K562 (cell line): ENCODE data around the gene PLA2R1. TPM values are rescaled to one million over a fixed set of nuclear protein-coding genes. Genes with fewer than 3 reads are reported as not detected.

Source experiments
- ATAC-seq: fragments of 200-7000 bp; cut with Tn5 transposase; 3 replicates; pipeline ENCODE4 v1.9.1; 2020; ENCODE audit warnings: moderate library complexity
- BruUV-seq: library from RNA; stranded (reverse); fragments of 400-500 nt; replicated peaks from 2 replicates; lab custom pipeline; 2021; lab: Mats Ljungman, UMichigan
- CTCF ChIA-PET: fragments of 300-600 bp; formaldehyde crosslinking; extraction: SDS; loops from one replicate; lab custom pipeline; 2021; ENCODE audit warnings: low intra/inter-chr PET ratio; lab: Yijun Ruan, JAX
- POLR2A ChIA-PET: fragments of 300-600, 350-650 bp; sonication (Branson Sonifier 250); formaldehyde crosslinking; extraction: SDS; loops from one replicate; lab custom pipeline; 2021; ENCODE audit warnings: antibody characterized with exemption, inconsistent platforms; lab: Yijun Ruan, JAX
- DNase-seq, 4 experiments: peaks; one replicate each; pipeline versions ENCODE4 v3.0.0 to v3.0.0-alpha.2; 2011 to 2018; ENCODE audit warnings: low spot score in 3 of 4, mixed read lengths in 3 of 4; ENCODE audit errors: extremely low read depth in 1 of 4
- FAIRE-seq: peaks from 2 replicates; lab custom pipeline; 2011; peaks lifted over from hg19 to GRCh38; lab: Jason Lieb, UNC
- H2AFZ ChIP-seq: 2 replicates; pipeline ENCODE4 v1.6.0; 2011; ENCODE audit warnings: low read depth, low read length, control low read depth, inconsistent platforms
- H3K27ac ChIP-seq: fragments of 200-600 bp; 3 replicates; pipeline ENCODE4 v1.8.0; 2011; ENCODE audit warnings: low read depth, mild to moderate bottlenecking, control low read depth, inconsistent platforms, low read length, moderate library complexity, mixed read lengths; ENCODE audit errors: extremely low read depth
- H3K27me3 ChIP-seq, 2 experiments: fragments of 300-600 bp in 1 of 2; 2 replicates in 1 of 2; 3 replicates in 1 of 2; pipeline versions ENCODE4 v1.6.0 to v1.8.0; 2011; ENCODE audit warnings: inconsistent platforms in 2 of 2, low read length in 2 of 2, mild to moderate bottlenecking in 1 of 2, mixed read lengths in 1 of 2, moderate library complexity in 1 of 2; ENCODE audit not compliant: control insufficient read depth in 2 of 2, insufficient read depth in 2 of 2
- H3K36me3 ChIP-seq: fragments of 300-600 bp; 3 replicates; pipeline ENCODE4 v1.8.0; 2011; ENCODE audit warnings: mild to moderate bottlenecking, low read length, inconsistent platforms; ENCODE audit not compliant: control insufficient read depth, insufficient read depth
- H3K4me1 ChIP-seq, 2 experiments: fragments of 200-600 bp in 1 of 2; replicated peaks in 1 of 2; 2 replicates in 1 of 2; 3 replicates in 1 of 2; pipeline versions ENCODE4 v1.5.1 to v1.8.0; 2011; ENCODE audit warnings: inconsistent platforms in 2 of 2, low read length in 2 of 2, mild to moderate bottlenecking in 1 of 2, mixed read lengths in 1 of 2, moderate library complexity in 1 of 2; ENCODE audit not compliant: control insufficient read depth in 2 of 2, insufficient read depth in 2 of 2
- H3K4me2 ChIP-seq: 2 replicates; pipeline ENCODE4 v1.6.1; 2011; ENCODE audit warnings: low read length, control low read depth, inconsistent platforms, mixed read lengths; ENCODE audit not compliant: insufficient read depth
- H3K4me3 ChIP-seq: fragments of 200-600 bp; sonication (generic), shearing (Covaris generic); 2 replicates; pipeline ENCODE4 v1.5.1; 2016; ENCODE audit warnings: control low read depth, inconsistent platforms
- H3K79me2 ChIP-seq: fragments of 200-600 bp; 3 replicates; pipeline ENCODE4 v1.8.0; 2011; ENCODE audit warnings: low read length, inconsistent platforms; ENCODE audit not compliant: control insufficient read depth, insufficient read depth
- H3K9ac ChIP-seq, 2 experiments: 2 replicates each; pipeline versions ENCODE4 v1.6.0 to v1.6.1; 2011; ENCODE audit warnings: low read depth in 2 of 2, low read length in 2 of 2, control low read depth in 1 of 2, inconsistent platforms in 1 of 2, mild to moderate bottlenecking in 1 of 2, mixed read lengths in 1 of 2; ENCODE audit not compliant: insufficient read depth in 1 of 2
- H3K9me1 ChIP-seq: one replicate; pipeline ENCODE4 v1.6.0; 2011; ENCODE audit warnings: inconsistent platforms, mild to moderate bottlenecking, low read length, moderate library complexity; ENCODE audit not compliant: control insufficient read depth, insufficient read depth
- H3K9me3 ChIP-seq: replicated peaks from 2 replicates; pipeline ENCODE4 v1.5.1; 2011; ENCODE audit warnings: low read depth, low read length, inconsistent platforms; ENCODE audit not compliant: control insufficient read depth, insufficient read depth
- H4K20me1 ChIP-seq: replicated peaks from 2 replicates; pipeline ENCODE4 v1.6.1; 2011; ENCODE audit warnings: low read length, inconsistent platforms, mixed read lengths; ENCODE audit not compliant: control insufficient read depth, insufficient read depth
- ARID2 ChIP-seq: fragments of 450-650 bp; IDR thresholded peaks from 2 replicates; pipeline ENCODE4 v1.6.1; 2017; ENCODE audit warnings: antibody characterized with exemption, mild to moderate bottlenecking
- HNRNPLL ChIP-seq: fragments of 200-400 bp; formaldehyde crosslinking; IDR thresholded peaks from 2 replicates; pipeline ENCODE4 v1.6.1; 2017; ENCODE audit warnings: low read length, low read depth, mild to moderate bottlenecking; ENCODE audit not compliant: poor library complexity, severe bottlenecking
- ID3 ChIP-seq, 2 experiments: fragments of 250-450 bp in 1 of 2; fragments of 450-650 bp in 1 of 2; sonication (Bioruptor Pico) in 1 of 2; IDR thresholded peaks; 2 replicates each; pipeline versions ENCODE4 v1.6.1 to v1.8.0; 2016 to 2021; ENCODE audit warnings: mild to moderate bottlenecking in 2 of 2, moderate library complexity in 2 of 2, missing compliant biosample characterization in 1 of 2, missing genetic modification characterization in 1 of 2
- LCOR ChIP-seq: sonication (generic); formaldehyde crosslinking; IDR thresholded peaks from 2 replicates; pipeline ENCODE4 v1.8.0; 2022; ENCODE audit warnings: mild to moderate bottlenecking, missing genetic modification reagents
- NCOA1 ChIP-seq: fragments of 450-650 bp; IDR thresholded peaks from 2 replicates; pipeline ENCODE4 v1.6.1; 2016; ENCODE audit warnings: low read depth
- NRF1 ChIP-seq, 2 experiments: fragments of 450-650 bp; IDR thresholded peaks in 1 of 2; conservative IDR thresholded peaks in 1 of 2; 2 replicates each; pipeline ENCODE4 v1.6.1; 2014; ENCODE audit warnings: mild to moderate bottlenecking in 2 of 2
- PCBP1 ChIP-seq: fragments of 200-400 bp; formaldehyde crosslinking; IDR thresholded peaks from 2 replicates; pipeline ENCODE4 v1.6.1; 2018; ENCODE audit warnings: mild to moderate bottlenecking, low read depth, low read length; ENCODE audit not compliant: poor library complexity, severe bottlenecking
- PHTF2 ChIP-seq: fragments of 250-450 bp; sonication (Bioruptor Pico); IDR thresholded peaks from 2 replicates; pipeline ENCODE4 v1.5.0; 2021; ENCODE audit warnings: mild to moderate bottlenecking
- SMARCA4 ChIP-seq: fragments of 450-650 bp; IDR thresholded peaks from 2 replicates; pipeline ENCODE4 v1.6.1; 2016
- YBX1 ChIP-seq: fragments of 450-650 bp; IDR thresholded peaks from 2 replicates; pipeline ENCODE4 v1.7.1; 2016; ENCODE audit warnings: mild to moderate bottlenecking
- whole genome bisulfite sequencing: fragments of 100-300 bp; shearing (Covaris generic); methylation state at CpG from one replicate; pipeline ENCODE4 v1.1.6; 2016; ENCODE audit warnings: low coverage, mixed read lengths; ENCODE audit not compliant: insufficient coverage; ENCODE audit errors: missing lambda C conversion rate; 5-methylcytosine and 5-hydroxymethylcytosine counted together
- in situ Hi-C: fragments of 300-500 bp; cut with MboI; formaldehyde crosslinking; loops from 4 replicates; pipeline ENCODE4 v1.15.0; 2018; ENCODE audit warnings: inconsistent platforms, mixed read lengths
- intact Hi-C: fragments of 100-400 bp; cut with micrococcal nuclease; formaldehyde crosslinking; loops from 2 replicates; pipeline ENCODE4 v1.14.2; 2022
- polyA plus RNA-seq, 8 experiments: library from polyadenylated mRNA; depleted of rRNA in 4 of 8; stranded (reverse) in 5 of 8; unstranded in 3 of 8; fragments of >200 nt; fragmentation: Nextera tagmentation in 2 of 8; fragmentation: Illumina TruSeq in 1 of 8; extraction: Ambion mirVana in 2 of 8; extraction: Trizol in 1 of 8; gene quantifications; 2 replicates each; pipeline versions ENCODE4 v1.2.1 to v1.2.3, GENCODE V29; 2011 to 2014; ENCODE audit warnings: inconsistent platforms in 1 of 8, missing spikeins in 1 of 8
- total RNA-seq, 7 experiments: library from RNA; depleted of rRNA in 6 of 7; stranded (reverse); fragments of >200 nt in 6 of 7; fragmentation: Illumina TruSeq in 2 of 7; extraction: Trizol in 2 of 7; gene quantifications; 2 replicates each; pipeline versions ENCODE4 v1.2.1 to v1.2.3, GENCODE V29; 2011 to 2021; ENCODE audit warnings: low replicate concordance in 1 of 7
- TF ChIP-seq, protein P1 (sequence below): fragments of 250-450 bp; sonication (Bioruptor Pico); IDR thresholded peaks from 2 replicates; pipeline ENCODE4 v1.8.0; 2021; ENCODE audit warnings: borderline replicate concordance, mild to moderate bottlenecking, moderate library complexity; ENCODE audit not compliant: poor library complexity, severe bottlenecking
- TF ChIP-seq, protein P2 (sequence below): sonication (generic); formaldehyde crosslinking; IDR thresholded peaks from 2 replicates; pipeline ENCODE4 v1.8.0; 2022; ENCODE audit warnings: mild to moderate bottlenecking, missing genetic modification reagents
- TF ChIP-seq, protein P3 (sequence below): fragments of 450-650 bp; IDR thresholded peaks from 2 replicates; pipeline ENCODE4 v1.6.1; 2017; ENCODE audit warnings: antibody characterized with exemption

PLA2R1 gene
- total and polyA plus RNA-seq, 9 of the 15 experiments (the other 6 are each of a cell fraction or from before 2014, with no cell fraction given) = not detected

DNA sequence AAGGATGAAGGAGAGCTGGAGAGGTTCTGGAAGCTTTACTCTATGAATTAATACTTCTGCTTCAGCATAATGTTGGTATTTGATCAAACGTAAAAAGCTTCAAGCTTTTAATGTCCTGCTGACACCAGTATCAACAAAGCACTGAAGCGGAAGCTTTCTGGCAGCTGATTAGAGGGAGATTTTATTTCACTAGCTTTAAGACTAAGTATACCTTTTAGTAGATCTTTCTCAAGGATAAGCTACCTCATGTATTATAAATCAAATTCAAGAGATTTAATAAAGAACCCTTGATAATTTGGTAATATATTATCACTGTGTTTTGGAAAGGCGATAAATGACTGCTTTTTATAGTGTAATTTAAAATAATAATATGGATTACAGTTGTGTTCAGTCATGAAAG is 136.4 kb downstream of the PLA2R1 start:
- Histone ChIP-seq H3K9me1 (no peaks in the 10 kb centered on the region), H3K4me3 (no peak overlapping the region), H3K36me3 (no peaks in the 10 kb centered on the region), H3K27me3 (peaks cover 3 to 7% of the 10 kb centered on the region in 2 experiments; a peak in 4 of 5 replicates), H3K9ac (no peak overlapping the region), H2AFZ (no peak overlapping the region), H3K27ac (no peak overlapping the region), H3K4me1 (peaks cover 0 to 4% of the 10 kb centered on the region in 2 experiments; a peak in 1 of 5 replicates), H3K9me3 (no peaks in the 10 kb centered on the region), H4K20me1 (no peaks in the 10 kb centered on the region)
- FAIRE-seq (no peak), DNase-seq (no peak)
- in situ Hi-C loops = no loop called here
- intact Hi-C loops = no loop called here
- 2% methylated on average over 3 of the region's 3 CpGs for WGBS
- POLR2A ChIA-PET = no interaction called here
- TF ChIP-seq, protein P1, sequence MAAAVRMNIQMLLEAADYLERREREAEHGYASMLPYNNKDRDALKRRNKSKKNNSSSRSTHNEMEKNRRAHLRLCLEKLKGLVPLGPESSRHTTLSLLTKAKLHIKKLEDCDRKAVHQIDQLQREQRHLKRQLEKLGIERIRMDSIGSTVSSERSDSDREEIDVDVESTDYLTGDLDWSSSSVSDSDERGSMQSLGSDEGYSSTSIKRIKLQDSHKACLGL = no peak
- TF ChIP-seq PCBP1 (no peak), YBX1 (no peak), PHTF2 (no peak), ID3 (CRISPR knock-in tag; IDR thresholded peaks at IDR 0.05) (no peak), ID3 (tag; IDR thresholded peaks at IDR 0.05) (no peak), ARID2 (no peak), LCOR (CRISPR knock-in tag) (no peak), NCOA1 (no peak), HNRNPLL (no peak), NRF1 (conservative IDR thresholded peaks at IDR 0.05 in 1 of 2, IDR thresholded peaks at IDR 0.05 in 1 of 2) (no peak), SMARCA4 (no peak)
- TF ChIP-seq, protein P2, sequence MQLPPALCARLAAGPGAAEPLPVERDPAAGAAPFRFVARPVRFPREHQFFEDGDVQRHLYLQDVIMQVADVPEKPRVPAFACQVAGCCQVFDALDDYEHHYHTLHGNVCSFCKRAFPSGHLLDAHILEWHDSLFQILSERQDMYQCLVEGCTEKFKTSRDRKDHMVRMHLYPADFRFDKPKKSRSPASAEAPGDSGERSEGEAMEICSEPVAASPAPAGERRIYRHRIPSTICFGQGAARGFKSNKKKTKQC = no peak
- TF ChIP-seq, protein P3, sequence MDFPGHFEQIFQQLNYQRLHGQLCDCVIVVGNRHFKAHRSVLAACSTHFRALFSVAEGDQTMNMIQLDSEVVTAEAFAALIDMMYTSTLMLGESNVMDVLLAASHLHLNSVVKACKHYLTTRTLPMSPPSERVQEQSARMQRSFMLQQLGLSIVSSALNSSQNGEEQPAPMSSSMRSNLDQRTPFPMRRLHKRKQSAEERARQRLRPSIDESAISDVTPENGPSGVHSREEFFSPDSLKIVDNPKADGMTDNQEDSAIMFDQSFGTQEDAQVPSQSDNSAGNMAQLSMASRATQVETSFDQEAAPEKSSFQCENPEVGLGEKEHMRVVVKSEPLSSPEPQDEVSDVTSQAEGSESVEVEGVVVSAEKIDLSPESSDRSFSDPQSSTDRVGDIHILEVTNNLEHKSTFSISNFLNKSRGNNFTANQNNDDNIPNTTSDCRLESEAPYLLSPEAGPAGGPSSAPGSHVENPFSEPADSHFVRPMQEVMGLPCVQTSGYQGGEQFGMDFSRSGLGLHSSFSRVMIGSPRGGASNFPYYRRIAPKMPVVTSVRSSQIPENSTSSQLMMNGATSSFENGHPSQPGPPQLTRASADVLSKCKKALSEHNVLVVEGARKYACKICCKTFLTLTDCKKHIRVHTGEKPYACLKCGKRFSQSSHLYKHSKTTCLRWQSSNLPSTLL = no peak
- TF ChIP-seq, all 486 proteins: peak for 0
- Histone ChIP-seq H3K4me2 (no peak overlapping the region), H3K79me2 (no peaks in the 10 kb centered on the region)
- BruUV-seq = no TSS peak
- CTCF ChIA-PET = no interaction called here
- no peak for ATAC-seq
